Adipose tissue (tissue), 3 donors: ENCODE measurements around the gene KRTAP5-11. TPM values are rescaled to one million over a fixed set of nuclear protein-coding genes. Genes with fewer than 3 reads are reported as not detected.
"Not testable (repeated sequence)": the region's sequence is repeated elsewhere in the genome, so short reads cannot be mapped to it uniquely, and the experiment has no call there.

Experiments
- H3K27ac ChIP-seq: one replicate; pipeline ENCODE4 v1.5.1; 2013; ENCODE audit warnings: low read depth, low read length
- WGBS, 3 donors: extraction: QIAGEN DNeasy Blood & Tissue Kit; methylation state at CpG; one replicate each; pipeline ENCODE4 v1.1.7; 2013; 5-methylcytosine and 5-hydroxymethylcytosine counted together
- polyA plus RNA-seq, 3 donors: library from polyadenylated mRNA; stranded (reverse); fragments of 200-250 nt; gene quantifications; one replicate each; pipeline ENCODE4 v1.2.3, GENCODE V29; 2013
- donor health status: healthy with polysubstance abuse.
- donor health status: Bipolar disorder and iron deficiency.
- donor health status: healthy.

The KRTAP5-11 gene
- not detected for polyA plus RNA-seq

GRCh38 chr11:71582309-71582895 lies at the start of gene KRTAP5-11:
TSS of gene KRTAP5-11 (minus strand) at chr11:71582875. CDS start at chr11:71582837, 38 bp downstream.
- 56 to 82% (median 58%) methylated on average over 3 of the region's 3 CpGs for WGBS, 3 donors
- no peak within 1 kb of the TSS for H3K27ac ChIP-seq

- H3K27ac ChIP-seq, result not testable (repeated sequence)
- 73 to 89% (median 84%) methylated on average over 18 of the region's 18 CpGs for whole genome bisulfite sequencing, 3 donors
Observed at GRCh38 chr11:71631551-71631950, 48.9 kb upstream of the KRTAP5-11 start.

GRCh38 chr11:71630071-71630470 lies 47.4 kb upstream of the KRTAP5-11 start:
- not testable (repeated sequence) for H3K27ac ChIP-seq
- 73 to 79% (median 74%) methylated on average over 1 of the region's 1 CpG for WGBS, 3 donors

GRCh38 chr11:71628943-71629342 lies 46.3 kb upstream of the KRTAP5-11 start:
- not testable (repeated sequence) for H3K27ac ChIP-seq
- 89 to 92% (median 90%) methylated on average over 21 of the region's 21 CpGs for WGBS, 3 donors

- WGBS, 3 donors, result 87 to 91% (median 90%) methylated on average over 11 of the region's 11 CpGs
- H3K27ac ChIP-seq, result not testable (repeated sequence)
Observed at GRCh38 chr11:71623226-71623625, 40.6 kb upstream of the KRTAP5-11 start.

- WGBS, 3 donors, result 75 to 86% (median 85%) methylated on average over 14 of the region's 14 CpGs
- H3K27ac ChIP-seq, result not testable (repeated sequence)
Observed at GRCh38 chr11:71622561-71622960, 39.9 kb upstream of the KRTAP5-11 start.

GRCh38 chr11:71615003-71615402 lies 32.3 kb upstream of the KRTAP5-11 start:
- H3K27ac ChIP-seq, result not testable (repeated sequence)
- WGBS, 3 donors, result 56 to 76% (median 72%) methylated on average over 12 of the region's 12 CpGs

- not testable (repeated sequence) for H3K27ac ChIP-seq
- 50 to 61% (median 57%) methylated on average over 15 of the region's 15 CpGs for WGBS, 3 donors
Observed at GRCh38 chr11:71614366-71614917, 31.8 kb upstream of the KRTAP5-11 start.

GRCh38 chr11:71613931-71614330 lies 31.3 kb upstream of the KRTAP5-11 start:
- WGBS, 3 donors, result 49 to 84% (median 83%) methylated on average over 6 to 7 of the region's 7 CpGs
- not testable (repeated sequence) for H3K27ac ChIP-seq

- not testable (repeated sequence) for H3K27ac ChIP-seq
- WGBS, 3 donors, result 48 to 78% (median 76%) methylated on average over 21 of the region's 21 CpGs
Observed at GRCh38 chr11:71611218-71611910, 28.7 kb upstream of the KRTAP5-11 start.

- WGBS, 3 donors, result 11 to 20% (median 19%) methylated on average over 9 to 12 of the region's 21 CpGs
Observed at GRCh38 chr11:71608272-71608671, 25.6 kb upstream of the KRTAP5-11 start.

GRCh38 chr11:71607520-71608216 lies 25.0 kb upstream of the KRTAP5-11 start:
- H3K27ac ChIP-seq, result not testable (repeated sequence)
- 2 to 3% (median 2%) methylated on average over 46 to 52 of the region's 59 CpGs for WGBS, 3 donors

More at GRCh38 chr11:71608272-71608671, 25.6 kb upstream of the KRTAP5-11 start:
- not testable (repeated sequence) for H3K27ac ChIP-seq

GRCh38 chr11:71606853-71607519 lies 24.3 kb upstream of the KRTAP5-11 start:
- WGBS, 3 donors, result 8 to 13% (median 10%) methylated on average over 31 to 48 of the region's 48 CpGs
- not testable (repeated sequence) for H3K27ac ChIP-seq

GRCh38 chr11:71604798-71605488 lies 22.3 kb upstream of the KRTAP5-11 start:
- H3K27ac ChIP-seq, result not testable (repeated sequence)

GRCh38 chr11:71603221-71603620 lies 20.5 kb upstream of the KRTAP5-11 start:
- H3K27ac ChIP-seq, result not testable (repeated sequence)
- WGBS, 3 donors, result 72 to 79% (median 76%) methylated on average over 11 of the region's 11 CpGs

More at GRCh38 chr11:71604798-71605488, 22.3 kb upstream of the KRTAP5-11 start:
- 15 to 16% (median 15%) methylated on average over 12 to 14 of the region's 17 CpGs for WGBS, 3 donors

GRCh38 chr11:71589546-71589920 lies 6.9 kb upstream of the KRTAP5-11 start:
- H3K27ac ChIP-seq, result not testable (repeated sequence)
- 43 to 76% (median 74%) methylated on average over 7 to 8 of the region's 8 CpGs for WGBS, 3 donors

GRCh38 chr11:71588822-71589545 lies 6.3 kb upstream of the KRTAP5-11 start:
- 58 to 65% (median 63%) methylated on average over 11 of the region's 11 CpGs for WGBS, 3 donors
- not testable (repeated sequence) for H3K27ac ChIP-seq
